ENCODE data around the gene ONECUT2.

ONECUT2 gene

DNA sequence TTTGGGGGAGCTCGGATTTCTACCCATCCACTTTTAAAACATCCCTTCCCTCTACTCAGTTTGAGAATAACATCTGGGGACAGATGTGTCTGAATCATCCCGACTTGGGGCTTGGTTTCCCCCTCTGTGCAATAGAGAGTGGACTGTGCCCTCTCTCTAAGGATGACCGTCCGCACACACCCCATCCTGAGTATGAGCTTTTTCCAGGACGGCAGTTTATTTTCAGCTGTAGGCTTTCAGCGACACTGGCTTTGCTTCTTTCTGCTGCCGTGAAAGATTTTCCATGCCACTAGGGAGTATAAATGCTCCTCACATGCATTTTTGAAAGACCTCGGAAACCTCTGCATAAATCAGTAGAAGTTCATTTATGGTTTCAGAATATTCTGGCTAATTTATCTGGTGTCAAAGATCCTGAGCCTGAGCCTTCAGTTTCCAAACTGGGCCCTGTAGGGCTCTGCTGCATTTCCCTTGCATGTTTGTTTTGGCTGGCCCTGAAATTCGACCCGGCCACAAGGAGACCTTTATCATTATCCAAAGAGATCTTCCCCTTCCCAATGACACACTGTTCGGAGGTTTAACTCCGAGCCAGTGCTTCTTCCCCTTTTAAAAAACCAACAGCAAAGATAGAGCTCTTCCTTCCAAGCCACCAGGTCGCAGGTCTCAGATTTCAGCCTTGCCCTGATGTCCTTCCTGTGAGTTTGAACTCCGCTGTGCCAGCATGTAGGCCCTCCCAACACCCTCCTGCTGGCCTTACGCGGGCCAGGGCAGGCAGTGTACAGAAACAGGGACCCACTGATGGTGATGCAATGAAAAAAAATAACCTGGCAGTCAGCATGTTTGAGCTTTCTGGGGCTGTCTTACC lies 98.1 kb downstream of the ONECUT2 start:
- DNase-seq: no peak

DNA sequence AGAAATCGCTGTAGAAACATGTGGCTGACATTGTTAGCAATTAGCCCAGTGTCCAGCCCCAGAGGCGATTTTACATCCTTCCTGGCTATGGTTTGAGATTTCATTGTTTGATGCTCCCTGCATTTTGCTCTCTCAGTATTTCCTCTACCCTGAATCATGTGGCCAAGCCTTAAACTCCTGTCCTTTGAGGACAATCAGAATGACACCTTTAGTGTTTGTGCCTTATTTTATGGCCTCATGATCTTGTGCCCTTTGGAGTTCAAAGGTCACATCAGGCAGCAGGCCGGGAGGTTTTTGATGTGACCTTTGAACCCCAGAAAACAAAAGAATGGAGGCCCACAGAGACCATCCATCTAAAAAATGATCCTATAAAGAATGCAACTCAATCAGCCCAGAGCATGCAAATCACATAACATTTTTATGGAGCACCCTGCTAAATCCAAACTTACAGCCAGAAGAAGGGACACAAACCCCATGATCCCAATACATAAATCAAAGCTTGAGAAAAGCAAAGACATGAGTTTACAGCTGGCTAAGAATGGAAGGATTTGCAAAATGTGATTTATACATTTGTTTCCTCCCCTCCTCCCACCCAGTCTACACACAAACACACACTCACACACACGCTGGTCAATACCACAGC lies 98.8 kb downstream of the ONECUT2 start:
- no peak for DNase-seq

DNA sequence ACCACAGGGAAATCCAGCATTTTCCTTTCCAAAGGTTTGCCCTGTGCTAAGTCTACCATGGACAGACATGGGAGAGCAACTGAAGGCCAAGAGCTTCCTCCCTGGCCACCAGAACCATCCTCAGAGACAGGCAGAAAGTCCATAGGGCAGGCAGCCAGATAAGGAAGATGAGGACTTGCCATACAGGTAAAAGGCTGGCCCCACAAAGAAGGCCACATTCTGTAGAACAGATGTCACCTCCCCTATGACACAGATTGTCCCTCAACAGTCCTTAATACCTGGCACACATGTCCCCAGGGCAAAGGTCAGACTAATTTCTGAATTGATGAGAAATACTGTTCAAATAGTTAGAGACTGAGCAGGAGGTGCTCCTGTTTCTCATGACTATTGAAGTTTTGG lies 99.3 kb downstream of the ONECUT2 start:
- no peak for DNase-seq

DNA sequence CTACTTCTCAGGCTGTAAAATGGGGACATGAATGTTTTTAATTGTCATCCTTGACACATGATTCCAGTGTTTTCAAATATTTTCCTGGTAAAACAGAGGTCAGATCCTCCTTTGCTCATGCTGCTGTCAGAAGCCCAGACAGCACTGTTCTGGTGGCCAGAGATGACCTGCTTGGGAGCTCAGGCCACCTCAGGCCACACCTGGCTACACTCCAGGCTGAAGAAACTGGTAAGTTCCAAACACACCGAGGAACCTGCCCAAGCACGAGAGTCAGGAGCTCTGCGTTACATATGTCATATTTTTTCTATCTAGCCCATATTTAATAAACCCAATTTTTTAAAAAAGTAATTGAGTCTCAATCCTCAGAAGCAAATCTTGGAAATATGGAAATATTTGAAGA lies 103.4 kb downstream of the ONECUT2 start:
- DNase-seq: no peak

DNA sequence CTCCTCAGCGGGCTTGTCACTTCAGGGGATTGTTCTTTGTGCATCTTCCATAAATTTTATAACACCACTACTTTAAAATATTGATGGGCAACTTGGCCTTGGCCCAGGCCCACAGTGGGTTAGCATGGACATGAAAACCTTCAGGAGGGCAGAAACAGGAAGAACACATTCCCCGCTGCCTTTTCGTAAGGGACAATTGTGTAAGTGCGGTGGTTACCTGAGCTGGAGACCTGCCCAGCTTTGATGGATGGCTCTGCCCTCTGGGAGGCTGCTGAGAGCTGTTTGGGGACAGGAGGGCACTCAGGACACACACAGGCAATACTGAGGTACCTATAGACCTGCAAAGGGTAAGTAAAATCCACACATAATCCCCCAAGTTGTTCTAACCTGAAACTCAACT lies 104.5 kb downstream of the ONECUT2 start:
- DNase-seq: no peak

Data from NCI-H1930 (cell line).